ENCODE results near the gene OR2T29.
"Not testable (repeated sequence)": the region's sequence is repeated elsewhere in the genome, so short reads cannot be mapped to it uniquely, and the experiment has no call there.

OR2T29 gene

DNA sequence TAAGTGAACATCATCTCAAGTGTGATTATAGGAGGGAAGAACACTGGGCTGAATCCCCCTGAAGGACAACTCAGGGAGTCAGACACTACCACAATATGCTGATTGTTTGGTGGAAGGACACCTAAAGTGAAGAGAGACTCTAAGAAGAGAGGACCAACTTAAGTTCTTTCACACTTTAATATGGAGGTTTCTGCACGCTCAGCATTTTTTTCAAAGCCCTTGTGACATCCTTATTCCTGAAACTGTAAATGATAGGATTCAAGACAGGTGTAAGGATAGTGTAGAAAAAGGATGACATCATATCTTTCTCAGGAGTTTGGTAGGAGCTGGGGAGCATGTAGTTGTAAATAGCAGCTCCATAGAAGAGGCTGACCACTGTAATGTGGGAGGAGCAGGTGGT is 30.1 kb upstream of the OR2T29 start:
- in situ Hi-C loops (cut with MboI; ENCODE audit: low sequenced_read_pairs, unreplicated experiment), result no loop called here
- DNase-seq (ENCODE audit: low spot score), result no peak
- TF ChIP-seq, protein P1, sequence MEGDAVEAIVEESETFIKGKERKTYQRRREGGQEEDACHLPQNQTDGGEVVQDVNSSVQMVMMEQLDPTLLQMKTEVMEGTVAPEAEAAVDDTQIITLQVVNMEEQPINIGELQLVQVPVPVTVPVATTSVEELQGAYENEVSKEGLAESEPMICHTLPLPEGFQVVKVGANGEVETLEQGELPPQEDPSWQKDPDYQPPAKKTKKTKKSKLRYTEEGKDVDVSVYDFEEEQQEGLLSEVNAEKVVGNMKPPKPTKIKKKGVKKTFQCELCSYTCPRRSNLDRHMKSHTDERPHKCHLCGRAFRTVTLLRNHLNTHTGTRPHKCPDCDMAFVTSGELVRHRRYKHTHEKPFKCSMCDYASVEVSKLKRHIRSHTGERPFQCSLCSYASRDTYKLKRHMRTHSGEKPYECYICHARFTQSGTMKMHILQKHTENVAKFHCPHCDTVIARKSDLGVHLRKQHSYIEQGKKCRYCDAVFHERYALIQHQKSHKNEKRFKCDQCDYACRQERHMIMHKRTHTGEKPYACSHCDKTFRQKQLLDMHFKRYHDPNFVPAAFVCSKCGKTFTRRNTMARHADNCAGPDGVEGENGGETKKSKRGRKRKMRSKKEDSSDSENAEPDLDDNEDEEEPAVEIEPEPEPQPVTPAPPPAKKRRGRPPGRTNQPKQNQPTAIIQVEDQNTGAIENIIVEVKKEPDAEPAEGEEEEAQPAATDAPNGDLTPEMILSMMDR (IDR thresholded peaks at IDR 0.05; ENCODE audit: borderline replicate concordance, control extremely low read depth, extremely low read depth, insufficient read depth, missing control alignments), result no peak

DNA sequence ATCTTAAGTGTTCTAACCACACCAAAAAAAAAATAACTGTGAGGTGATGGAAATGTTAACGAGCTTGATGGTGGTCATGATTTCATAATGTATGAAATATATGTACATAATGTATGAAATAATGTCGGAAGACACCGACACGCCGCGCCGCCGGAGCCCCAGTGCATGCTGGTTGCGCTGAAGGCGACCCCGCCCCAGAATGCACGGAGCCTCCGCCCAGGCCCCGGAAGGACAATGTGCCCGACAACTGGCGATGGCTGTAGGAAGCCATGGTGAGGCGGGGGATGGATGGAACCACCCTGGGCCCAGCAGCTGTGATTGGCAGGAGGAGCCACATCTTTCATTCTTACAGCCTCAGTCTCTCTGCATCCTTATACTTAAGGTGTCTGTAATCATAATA is 27.5 kb upstream of the OR2T29 start:
- TF ChIP-seq, protein P1 (IDR thresholded peaks at IDR 0.05; ENCODE audit: borderline replicate concordance, control extremely low read depth, extremely low read depth, insufficient read depth, missing control alignments), result no peak
- in situ Hi-C loops (cut with MboI; ENCODE audit: low sequenced_read_pairs, unreplicated experiment), result no loop called here
- no peak for DNase-seq (ENCODE audit: low spot score)

DNA sequence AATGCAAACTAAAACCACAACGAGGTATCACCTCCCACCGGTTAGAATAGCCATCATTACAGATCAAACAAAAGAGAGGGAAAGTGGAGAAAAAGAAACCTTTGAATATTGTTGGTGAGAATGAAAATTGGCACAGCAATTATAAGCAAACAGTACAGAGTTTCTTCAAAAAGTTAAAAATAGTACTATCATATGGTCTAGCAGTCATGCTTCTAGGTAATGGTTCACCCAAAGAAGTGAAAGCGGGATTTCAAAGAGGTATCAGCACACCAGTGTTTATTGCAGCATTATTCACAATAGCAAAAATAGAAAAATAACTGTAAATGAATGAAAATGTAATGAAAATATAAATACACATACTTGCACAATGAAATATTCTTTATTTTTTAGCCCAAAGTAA is 26.8 kb upstream of the OR2T29 start:
- no peak for DNase-seq (ENCODE audit: low spot score)
- in situ Hi-C loops (cut with MboI; ENCODE audit: low sequenced_read_pairs, unreplicated experiment), result no loop called here
- TF ChIP-seq, protein P1 (IDR thresholded peaks at IDR 0.05; ENCODE audit: borderline replicate concordance, control extremely low read depth, extremely low read depth, insufficient read depth, missing control alignments), result no peak

DNA sequence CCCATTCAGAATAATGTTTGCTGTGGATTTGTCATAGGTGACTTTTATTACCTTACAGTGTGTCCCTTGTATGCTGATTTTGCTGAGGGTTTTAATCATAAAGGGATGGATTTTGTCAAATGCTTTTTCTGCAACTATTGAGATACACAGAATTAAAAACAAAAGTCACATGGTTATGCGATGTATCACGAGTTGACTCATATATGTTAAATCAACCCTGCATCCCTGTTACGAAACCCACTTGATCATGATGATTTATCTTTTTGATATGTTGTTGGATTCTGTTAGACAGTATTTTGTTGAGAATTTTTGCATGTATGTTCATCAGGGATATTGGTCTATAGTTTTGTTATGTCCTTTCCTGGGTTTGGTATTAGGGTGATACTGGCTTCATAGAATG is 22.7 kb upstream of the OR2T29 start:
- TF ChIP-seq, protein P1 (IDR thresholded peaks at IDR 0.05; ENCODE audit: borderline replicate concordance, control extremely low read depth, extremely low read depth, insufficient read depth, missing control alignments), result no peak
- DNase-seq (ENCODE audit: low spot score), result no peak
- in situ Hi-C loops (cut with MboI; ENCODE audit: low sequenced_read_pairs, unreplicated experiment), result no loop called here

DNA sequence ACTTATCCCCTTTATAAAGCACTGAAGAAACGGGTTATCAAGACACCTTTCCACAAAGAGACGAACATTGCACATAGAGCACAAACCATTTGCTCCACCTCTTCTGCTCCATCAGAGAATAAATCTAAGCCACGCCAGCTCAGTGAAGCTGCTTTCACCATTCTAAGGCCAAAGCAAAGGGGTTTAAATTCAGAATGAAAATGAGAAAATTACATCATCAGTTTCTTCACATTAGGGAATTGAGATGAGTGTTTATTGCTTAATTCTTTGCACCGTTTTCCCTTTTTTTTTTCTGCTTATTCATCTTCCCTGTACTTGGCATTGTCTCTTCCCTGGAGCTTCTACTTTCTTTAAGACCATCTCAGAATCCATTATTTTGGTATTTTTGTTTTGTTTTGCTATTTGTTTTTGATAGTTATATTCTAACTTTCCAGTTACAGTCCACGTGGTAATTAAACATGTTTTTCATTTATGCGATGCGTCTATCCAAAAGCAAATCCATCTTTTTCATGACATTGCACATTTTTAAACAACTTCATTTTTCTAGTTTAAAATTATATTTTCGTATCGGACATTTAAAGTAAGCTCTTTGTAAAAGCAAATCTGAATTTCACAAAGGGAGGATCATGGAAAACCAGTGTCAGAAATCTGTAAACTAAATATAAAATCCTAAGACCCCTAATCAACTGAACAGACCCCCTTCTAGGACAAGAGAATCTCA is 13.8 kb upstream of the OR2T29 start:
- DNase-seq (ENCODE audit: low spot score), result no peak
- in situ Hi-C loops (cut with MboI; ENCODE audit: low sequenced_read_pairs, unreplicated experiment), result no loop called here
- TF ChIP-seq, protein P1 (IDR thresholded peaks at IDR 0.05; ENCODE audit: borderline replicate concordance, control extremely low read depth, extremely low read depth, insufficient read depth, missing control alignments), result no peak

DNA sequence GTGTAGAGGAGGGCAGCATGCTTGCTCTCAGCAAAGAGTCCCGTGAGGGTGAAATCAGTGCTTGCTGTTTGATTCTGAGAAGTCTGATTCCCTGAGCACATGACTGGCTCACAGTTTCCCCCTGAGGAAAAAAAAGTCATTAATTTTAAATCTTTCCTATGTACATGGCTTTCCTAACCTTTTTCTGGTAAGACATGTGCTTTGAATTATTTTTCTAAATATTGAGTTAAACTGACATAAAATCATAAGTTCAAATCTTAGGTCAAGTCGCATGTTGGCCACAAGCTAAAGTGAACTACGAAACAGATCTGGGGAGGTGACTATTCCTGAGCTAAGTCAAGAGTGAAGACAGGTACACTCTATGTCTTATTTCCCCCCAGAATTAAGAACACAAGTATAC is 12.1 kb upstream of the OR2T29 start, which contains the start of gene OR2T34:
TSS of gene OR2T34 (minus strand) at position 101 of the 400 bp plus-strand sequence. CDS start at position 101, 0 bp downstream.
- DNase-seq (ENCODE audit: low spot score); in situ Hi-C loops (cut with MboI; ENCODE audit: low sequenced_read_pairs, unreplicated experiment): not testable (repeated sequence)

DNA sequence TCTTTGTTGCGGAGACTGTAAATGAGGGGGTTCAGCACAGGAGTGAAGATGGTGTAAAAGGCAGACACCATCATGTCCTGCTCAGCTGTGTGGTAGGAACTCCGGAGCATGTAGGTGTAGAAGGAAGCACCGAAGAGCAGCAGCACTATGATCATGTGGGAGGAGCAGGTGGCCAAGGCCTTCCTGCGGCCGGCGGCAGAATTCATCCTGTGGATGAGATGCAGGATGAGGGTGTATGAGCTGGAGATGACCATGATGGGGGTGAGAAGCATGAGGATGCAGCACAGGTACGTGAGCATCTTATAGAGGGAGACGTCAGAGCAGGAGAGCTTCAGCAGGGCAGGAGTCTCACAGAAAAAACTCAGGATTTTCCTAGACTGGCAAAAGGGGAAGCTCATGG is 11.3 kb upstream of the OR2T29 start:
- DNase-seq (ENCODE audit: low spot score); in situ Hi-C loops (cut with MboI; ENCODE audit: low sequenced_read_pairs, unreplicated experiment): not testable (repeated sequence)

DNA sequence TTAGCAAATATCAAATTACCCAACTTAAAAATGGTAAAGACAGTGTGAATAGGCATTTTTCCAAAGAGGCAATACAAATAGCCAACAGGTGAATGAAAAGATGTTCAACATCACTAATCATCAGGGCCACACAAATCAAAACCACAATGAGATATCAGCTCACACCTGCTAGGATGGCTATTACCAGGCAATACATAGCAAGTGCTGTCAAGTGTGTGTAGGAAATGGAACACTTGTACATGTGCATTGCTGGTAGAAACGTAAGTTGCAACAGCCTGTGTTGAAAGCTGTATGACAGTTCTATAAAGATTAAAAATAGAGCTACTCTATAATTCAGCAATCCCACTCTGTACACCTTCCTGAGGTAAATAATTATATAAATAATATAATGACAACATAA is 9.5 kb upstream of the OR2T29 start:
- in situ Hi-C loops (cut with MboI; ENCODE audit: low sequenced_read_pairs, unreplicated experiment); DNase-seq (ENCODE audit: low spot score): not testable (repeated sequence)

DNA sequence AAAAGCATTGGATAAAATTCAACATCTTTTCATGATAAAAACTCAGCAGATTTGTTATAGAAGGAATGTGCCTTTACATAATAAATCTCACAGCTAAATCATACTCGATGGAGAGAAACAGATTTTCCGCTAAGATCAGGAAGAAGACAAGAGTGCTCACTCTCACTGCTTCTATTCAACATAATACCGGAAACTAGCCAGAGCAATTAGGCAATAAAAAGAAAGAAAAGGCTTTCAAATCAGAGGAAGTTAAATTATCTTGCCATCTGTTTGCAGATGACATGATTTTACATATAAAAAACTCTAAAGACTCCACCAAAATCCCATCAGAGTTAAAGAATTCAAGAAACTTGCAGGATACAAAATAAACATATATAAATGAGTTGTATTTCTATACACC is 8.2 kb upstream of the OR2T29 start:
- DNase-seq (ENCODE audit: low spot score); in situ Hi-C loops (cut with MboI; ENCODE audit: low sequenced_read_pairs, unreplicated experiment): not testable (repeated sequence)

DNA sequence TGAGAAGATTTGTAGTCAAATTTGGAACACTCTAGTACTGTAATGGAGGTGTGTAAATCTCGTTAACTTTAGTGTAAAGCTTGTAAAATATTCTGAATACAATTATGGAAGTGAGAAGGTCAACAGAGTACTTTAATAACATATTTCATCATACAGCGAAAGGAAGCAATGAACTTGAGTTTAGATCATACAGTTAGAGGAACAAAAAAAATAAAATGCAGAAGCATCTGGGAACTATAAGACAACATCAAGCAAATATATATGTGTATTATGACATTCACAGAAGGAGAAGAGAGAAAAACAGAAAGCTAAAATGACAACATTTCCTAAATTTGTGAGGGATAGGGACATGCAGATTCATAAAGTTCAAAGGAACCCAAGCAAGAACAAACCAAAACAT is 6.5 kb upstream of the OR2T29 start:
- in situ Hi-C loops (cut with MboI; ENCODE audit: low sequenced_read_pairs, unreplicated experiment); DNase-seq (ENCODE audit: low spot score): not testable (repeated sequence)

DNA sequence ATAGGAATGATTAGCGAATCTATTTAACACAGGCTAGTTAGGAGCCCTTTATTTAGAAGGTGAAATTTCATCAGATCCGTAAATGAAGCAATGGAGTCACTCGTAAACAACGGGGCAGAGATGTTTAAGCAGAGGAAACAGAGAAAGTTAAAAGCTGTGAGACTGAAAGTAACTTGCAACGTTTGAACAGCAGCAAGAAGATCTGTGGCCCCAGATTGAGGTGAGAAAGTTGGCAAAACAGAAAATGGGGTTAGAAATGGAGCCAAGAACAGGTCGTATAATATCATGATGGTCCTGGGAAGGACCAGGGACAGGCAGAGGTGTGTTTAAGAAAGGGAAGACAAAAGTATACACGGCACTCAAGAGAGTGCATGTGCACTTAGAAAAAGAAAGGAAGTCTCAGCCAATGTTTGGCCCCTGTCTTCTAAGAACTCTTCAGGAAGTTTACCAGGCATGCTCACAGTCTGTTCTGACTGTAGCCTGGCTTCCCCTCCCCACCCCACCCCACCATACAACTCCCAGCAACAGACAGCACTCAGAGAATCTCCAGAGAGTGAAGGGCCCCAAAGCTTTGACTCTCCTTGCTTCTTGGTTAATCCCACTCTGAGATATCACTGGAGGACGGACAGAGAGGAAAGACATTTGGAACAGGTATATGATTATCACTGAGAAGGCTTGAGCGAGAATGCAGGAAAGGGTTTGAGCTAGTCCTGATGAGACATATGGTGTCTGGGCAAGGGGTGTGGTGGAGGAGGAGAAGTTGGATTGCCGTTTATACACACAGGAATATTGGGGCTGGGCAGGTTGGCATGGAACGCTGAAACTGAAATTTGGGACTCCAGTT is 3.2 kb upstream of the OR2T29 start:
- DNase-seq (ENCODE audit: low spot score); in situ Hi-C loops (cut with MboI; ENCODE audit: low sequenced_read_pairs, unreplicated experiment): not testable (repeated sequence)

DNA sequence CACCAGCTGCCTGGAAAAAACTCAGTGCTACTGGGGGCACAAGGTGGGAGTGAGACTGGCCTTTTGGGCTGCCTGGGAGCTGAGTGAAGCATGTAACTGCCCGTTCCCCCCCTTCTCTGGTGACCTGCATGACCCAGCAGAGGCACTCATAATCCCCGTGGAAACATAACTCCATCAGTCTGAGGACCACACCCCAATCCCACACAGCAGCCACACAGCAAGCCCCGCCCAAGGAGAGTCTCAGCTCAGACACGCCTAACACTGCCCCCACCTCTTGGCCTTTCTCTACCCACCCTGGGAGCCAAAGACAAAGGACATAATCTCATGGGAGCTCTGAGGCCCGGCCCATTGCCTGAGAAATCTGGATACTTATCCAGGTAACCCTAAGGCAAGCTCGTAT is 11.5 kb downstream of the OR2T29 start:
- not testable (repeated sequence) for DNase-seq (ENCODE audit: low spot score)

More for the DNA sequence above, 11.5 kb downstream of the OR2T29 start:
- in situ Hi-C loops (cut with MboI; ENCODE audit: low sequenced_read_pairs, unreplicated experiment), result not testable (repeated sequence)

Measured in GM13976 (cell line).